Adrenal gland (tissue), 5 donors: ENCODE measurements around the gene PAMR1.

ENCODE experiments used
- CTCF ChIP-seq, 6 experiments: fragments of 450-650 bp in 4 of 6; fragments of 200-600 bp in 2 of 6; sonication (generic) in 1 of 6; IDR thresholded peaks; 1 replicate in 5 of 6; 2 replicates in 1 of 6; pipeline versions ENCODE4 v1.5.1 to v1.8.0; 2016 to 2021; ENCODE audit warnings: antibody characterized with exemption in 6 of 6, mild to moderate bottlenecking in 2 of 6, moderate library complexity in 1 of 6
- POLR2A ChIP-seq, 2 donors: fragments of 450-650 bp; IDR thresholded peaks; one replicate each; pipeline ENCODE4 v1.6.1; 2017; ENCODE audit warnings: antibody characterized with exemption in 2 of 2, mild to moderate bottlenecking in 2 of 2, moderate library complexity in 1 of 2
- donor health status: DM: no; HTN: no; CAD: no.

GRCh38 chr11:35546317-35546716 lies 20.9 kb upstream of the PAMR1 start:
- no peak for TF ChIP-seq POLR2A (IDR thresholded peaks at IDR 0.05)
- TF ChIP-seq CTCF (IDR thresholded peaks at IDR 0.05): no peak
